Measurements from ENCODE around the gene RTL1.

GRCh38 chr14:100841066-100841760, 62.3 kb downstream of the RTL1 start:
- no peak for TF ChIP-seq EZH2 (IDR thresholded peaks at IDR 0.05)
- no peak for TF ChIP-seq POLR2AphosphoS5 (IDR thresholded peaks at IDR 0.05; ENCODE audit: borderline replicate concordance, low read depth, low read length)
